CD14-positive monocyte (primary cell): ENCODE measurements around the gene PNLIPRP2. TPM values are rescaled to one million over a fixed set of nuclear protein-coding genes. Genes with fewer than 3 reads are reported as not detected.

ENCODE experiments used
- DNase-seq, 3 donors: peaks; one replicate each; pipeline ENCODE4 v3.0.0-alpha.2; 2011 to 2022
- H2AFZ ChIP-seq: 2 replicates; pipeline ENCODE4 v1.6.0; 2012; ENCODE audit warnings: mild to moderate bottlenecking, low read depth, low read length, inconsistent platforms; ENCODE audit not compliant: insufficient read depth, poor library complexity, severe bottlenecking
- H3K27ac ChIP-seq, 2 donors: 1 replicate in 1 of 2; 2 replicates in 1 of 2; pipeline ENCODE4 v1.5.1; 2012 to 2013; ENCODE audit warnings: low read length in 2 of 2, control low read depth in 1 of 2, inconsistent platforms in 1 of 2, low read depth in 1 of 2, mild to moderate bottlenecking in 1 of 2
- H3K27me3 ChIP-seq, 2 donors: one replicate each; pipeline versions ENCODE4 v1.6.0 to v1.6.1; 2011 to 2013; ENCODE audit warnings: low read length in 2 of 2; ENCODE audit not compliant: control insufficient read depth in 2 of 2, insufficient read depth in 2 of 2
- H3K36me3 ChIP-seq, 2 donors: replicated peaks in 1 of 2; 1 replicate in 1 of 2; 2 replicates in 1 of 2; pipeline versions ENCODE4 v1.5.1 to v1.6.1; 2012 to 2013; ENCODE audit warnings: low read length in 2 of 2, control low read depth in 1 of 2, inconsistent platforms in 1 of 2, mild to moderate bottlenecking in 1 of 2; ENCODE audit not compliant: insufficient read depth in 2 of 2, control insufficient read depth in 1 of 2
- H3K4me1 ChIP-seq, 2 donors: 1 replicate in 1 of 2; 2 replicates in 1 of 2; pipeline versions ENCODE4 v1.5.1 to v1.6.1; 2012 to 2013; ENCODE audit warnings: low read length in 2 of 2, control low read depth in 1 of 2, inconsistent platforms in 1 of 2, mild to moderate bottlenecking in 1 of 2, moderate library complexity in 1 of 2; ENCODE audit not compliant: insufficient read depth in 2 of 2, control insufficient read depth in 1 of 2
- H3K4me2 ChIP-seq: replicated peaks from 2 replicates; pipeline ENCODE3; 2012; ENCODE audit warnings: low read length, moderate library complexity, mild to moderate bottlenecking; ENCODE audit not compliant: poor library complexity, severe bottlenecking; ENCODE audit errors: extremely low read depth
- H3K4me3 ChIP-seq, 3 experiments: fragments of 200-600 bp in 1 of 3; sonication (generic) in 1 of 3; replicated peaks in 1 of 3; 1 replicate in 2 of 3; 2 replicates in 1 of 3; pipeline ENCODE4 v1.5.1; 2011 to 2013; ENCODE audit warnings: low read length in 3 of 3, mild to moderate bottlenecking in 3 of 3, control low read depth in 2 of 3, low read depth in 2 of 3, inconsistent platforms in 1 of 3, moderate library complexity in 1 of 3
- H3K79me2 ChIP-seq: 2 replicates; pipeline ENCODE4 v1.6.0; 2012; ENCODE audit warnings: mild to moderate bottlenecking, control low read depth, inconsistent platforms, low read length, moderate library complexity; ENCODE audit not compliant: insufficient read depth
- H3K9ac ChIP-seq: 2 replicates; pipeline ENCODE4 v1.6.0; 2017; ENCODE audit warnings: low read length, mild to moderate bottlenecking; ENCODE audit not compliant: insufficient read depth, poor library complexity, severe bottlenecking
- H3K9me3 ChIP-seq, 2 donors: replicated peaks in 1 of 2; 1 replicate in 1 of 2; 2 replicates in 1 of 2; pipeline versions ENCODE4 v1.5.1 to v1.6.1; 2012 to 2013; ENCODE audit warnings: low read length in 2 of 2, control low read depth in 1 of 2; ENCODE audit not compliant: control insufficient read depth in 1 of 2, insufficient read depth in 1 of 2
- H4K20me1 ChIP-seq: 2 replicates; pipeline ENCODE4 v1.6.0; 2012; ENCODE audit warnings: mild to moderate bottlenecking, low read length, control low read depth, moderate library complexity; ENCODE audit not compliant: insufficient read depth
- H3K27ac Mint-ChIP-seq, 7 donors: one replicate each; pipeline ENCODE4 v1.8.0; 2020; ENCODE audit warnings: mild to moderate bottlenecking in 7 of 7, mixed read lengths in 7 of 7, moderate library complexity in 6 of 7, inconsistent platforms in 2 of 7
- H3K27me3 Mint-ChIP-seq, 3 donors: one replicate each; pipeline ENCODE4 v1.8.0; 2021 to 2022; ENCODE audit warnings: low read depth in 3 of 3, mild to moderate bottlenecking in 3 of 3, mixed read lengths in 3 of 3, moderate library complexity in 3 of 3, inconsistent platforms in 1 of 3
- H3K36me3 Mint-ChIP-seq, 2 donors: one replicate each; pipeline ENCODE4 v1.8.0; 2020; ENCODE audit warnings: mixed read lengths in 2 of 2, inconsistent platforms in 1 of 2, mild to moderate bottlenecking in 1 of 2
- H3K4me1 Mint-ChIP-seq: one replicate; pipeline ENCODE4 v1.8.0; 2020; ENCODE audit warnings: mild to moderate bottlenecking, mixed read lengths
- H3K4me3 Mint-ChIP-seq, 2 donors: one replicate each; pipeline ENCODE4 v1.8.0; 2020; ENCODE audit warnings: mild to moderate bottlenecking in 2 of 2, mixed read lengths in 2 of 2, moderate library complexity in 1 of 2
- H3K9me3 Mint-ChIP-seq, 7 donors: one replicate each; pipeline ENCODE4 v1.8.0; 2020 to 2022; ENCODE audit warnings: mixed read lengths in 7 of 7, mild to moderate bottlenecking in 6 of 7, moderate library complexity in 6 of 7, inconsistent platforms in 2 of 7
- CTCF ChIP-seq: fragments of 200-600 bp; IDR thresholded peaks from one replicate; pipeline ENCODE4 v1.8.0; 2022; ENCODE audit warnings: antibody characterized with exemption, mild to moderate bottlenecking
- WGBS: methylation state at CpG from one replicate; pipeline ENCODE4 v1.1.5; 2013; ENCODE audit warnings: missing lambda C conversion rate; ENCODE audit not compliant: insufficient coverage; 5-methylcytosine and 5-hydroxymethylcytosine counted together
- intact Hi-C, 2 donors: fragments of 100-400 bp; cut with micrococcal nuclease; formaldehyde crosslinking; loops; one replicate each; pipeline versions ENCODE4 v1.15.0 to v1.15.1; 2023
- polyA plus RNA-seq, 3 donors: library from polyadenylated mRNA; depleted of rRNA in 1 of 3; unstranded in 2 of 3; stranded (reverse) in 1 of 3; fragments of 300-500 nt in 2 of 3; fragments of >200 nt in 1 of 3; fragmentation: Illumina TruSeq in 2 of 3; gene quantifications; 1 replicate in 2 of 3; 2 replicates in 1 of 3; pipeline ENCODE4 v1.2.3, GENCODE V29; 2012 to 2021

The PNLIPRP2 gene
- polyA plus RNA-seq, 3 donors, result not detected

DNA sequence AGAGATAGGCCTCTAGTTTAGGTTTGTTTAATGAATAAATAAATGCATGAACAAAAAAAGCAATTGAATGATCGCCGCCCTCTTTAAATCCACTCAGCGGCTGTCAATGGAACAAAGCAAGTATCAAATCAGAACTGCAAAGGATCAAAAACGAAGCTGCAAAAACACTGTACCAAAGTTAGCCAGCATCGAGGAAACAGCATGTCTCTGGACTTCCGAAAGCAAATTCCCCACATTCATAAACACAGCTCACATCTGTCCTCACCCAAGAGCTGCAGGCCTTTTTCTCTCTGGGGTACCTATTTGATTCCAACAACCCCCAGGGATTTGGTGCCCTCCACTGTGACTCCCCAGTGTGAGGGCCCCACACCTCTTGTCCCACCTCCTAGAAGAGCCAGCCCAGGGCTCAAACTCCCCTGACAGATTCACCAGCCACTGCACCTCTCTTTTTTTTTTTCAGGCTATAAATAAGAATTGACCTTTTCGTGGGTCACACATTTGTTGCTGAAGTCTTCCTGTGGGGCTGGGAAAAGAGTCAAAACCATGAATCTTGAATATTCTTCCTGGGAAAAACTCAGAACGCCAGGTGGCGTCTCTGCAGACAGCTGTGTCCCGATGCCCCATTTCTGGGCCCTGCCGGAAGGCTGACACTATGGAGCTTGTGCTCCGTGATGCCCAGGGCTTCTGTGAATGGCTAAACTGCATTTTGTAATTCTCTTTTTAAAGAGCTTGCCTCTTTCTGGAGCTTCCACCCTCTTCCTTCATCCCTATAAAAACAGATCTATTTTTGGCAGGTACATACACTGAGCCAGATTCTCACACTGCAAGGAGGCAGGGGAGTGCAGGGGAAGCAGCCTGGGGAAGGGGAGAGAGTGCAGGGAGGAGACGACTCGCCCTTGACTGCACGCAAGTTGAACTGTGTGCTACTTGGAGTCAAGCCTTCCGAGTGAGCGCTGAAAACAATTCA lies 69.9 kb downstream of the PNLIPRP2 start:
- Histone ChIP-seq H3K9ac (no peak overlapping the region), H3K27ac (no peak overlapping the region), H3K9me3 (no peaks in the 10 kb centered on the region), H3K4me2 (no peak overlapping the region), H3K36me3 (no peaks in the 10 kb centered on the region), H3K79me2 (no peaks in the 10 kb centered on the region), H3K4me3 (no peak overlapping the region), H2AFZ (no peak overlapping the region), H3K27me3 (no peaks in the 10 kb centered on the region), H4K20me1 (no peaks in the 10 kb centered on the region), H3K4me1 (no peaks in the 10 kb centered on the region)
- Mint-ChIP-seq H3K9me3 (peaks cover 0 to under 1% (median 0%) of the 10 kb centered on the region in 7 donors), H3K36me3 (no peaks in the 10 kb centered on the region), H3K4me1 (peaks cover 1% of the 10 kb centered on the region), H3K4me3 (no peak overlapping the region), H3K27me3 (peaks cover 7 to 19% (median 13%) of the 10 kb centered on the region in 3 donors), H3K27ac (no peak overlapping the region)
- intact Hi-C loops, result no loop called here
- no peak for DNase-seq
- no peak for TF ChIP-seq CTCF
- 92% methylated on average over 14 of the region's 17 CpGs for WGBS

DNA sequence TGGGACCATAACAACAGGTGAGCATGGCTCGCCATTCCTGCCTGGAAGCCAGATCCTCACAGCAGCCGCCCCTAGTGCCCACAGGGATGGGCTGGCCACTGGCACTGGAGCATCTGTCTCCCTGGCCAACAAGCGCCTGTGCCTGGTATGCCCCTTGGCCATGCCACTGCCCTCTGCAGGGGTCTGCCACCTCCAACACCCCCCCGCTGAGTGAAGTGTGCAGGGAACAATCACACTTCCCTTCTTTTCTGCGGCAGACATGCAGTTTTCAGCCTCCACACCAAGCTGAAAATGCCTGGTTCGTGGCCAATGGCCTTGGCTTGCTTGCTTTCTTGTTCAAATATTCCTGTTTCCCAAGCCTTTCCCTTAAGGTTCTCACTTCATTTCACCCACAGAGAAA lies 70.9 kb downstream of the PNLIPRP2 start:
- Mint-ChIP-seq H3K27ac (no peak overlapping the region), H3K36me3 (no peaks in the 10 kb centered on the region), H3K4me3 (no peak overlapping the region), H3K27me3 (peaks cover 9 to 18% (median 13%) of the 10 kb centered on the region in 3 donors), H3K4me1 (peaks cover 1% of the 10 kb centered on the region), H3K9me3 (peaks cover 0 to 8% (median 0%) of the 10 kb centered on the region in 7 donors)
- no peak overlapping the region for H3K4me2 ChIP-seq
- H3K9me3 ChIP-seq, result no peaks in the 10 kb centered on the region
- no peak overlapping the region for H3K4me3 ChIP-seq
- H3K9ac ChIP-seq, result no peak overlapping the region
- DNase-seq, result no peak
- H3K79me2 ChIP-seq, result no peaks in the 10 kb centered on the region
- no peaks in the 10 kb centered on the region for H4K20me1 ChIP-seq
- no peak overlapping the region for H3K27ac ChIP-seq
- H3K36me3 ChIP-seq, result no peaks in the 10 kb centered on the region
- TF ChIP-seq CTCF, result no peak
- intact Hi-C loops, result no loop called here
- 86% methylated on average over 5 of the region's 6 CpGs for WGBS
- no peaks in the 10 kb centered on the region for H3K27me3 ChIP-seq
- no peak overlapping the region for H2AFZ ChIP-seq
- H3K4me1 ChIP-seq, result no peaks in the 10 kb centered on the region
